ENCODE data around the gene PTK6.

PTK6 gene

GRCh38 chr20:63536997-63537524 is at the start of gene PTK6:
TSS of gene PTK6 (minus strand) at chr20:63537376. CDS start at chr20:63537314, 62 bp downstream.
- TF ChIP-seq CSRNP3 (CRISPR knock-in tag; IDR thresholded peaks at IDR 0.05), result no peak
- no peak for TF ChIP-seq BACH2 (CRISPR knock-in tag; IDR thresholded peaks at IDR 0.05; ENCODE audit: borderline replicate concordance)
- TF ChIP-seq CSDC2 (CRISPR knock-in tag; IDR thresholded peaks at IDR 0.05), result no peak
- no peak for TF ChIP-seq ZNF565 (CRISPR knock-in tag; conservative IDR thresholded peaks at IDR 0.05; ENCODE audit: low read depth)
- no peak for TF ChIP-seq ZFP3 (CRISPR knock-in tag; IDR thresholded peaks at IDR 0.05)
- TF ChIP-seq ZC3H10 (CRISPR knock-in tag; IDR thresholded peaks at IDR 0.05), result no peak
- TF ChIP-seq ZFP30 (CRISPR knock-in tag; IDR thresholded peaks at IDR 0.05), result no peak
- ATAC-seq, result no peak; the same call in 2 of the 3 replicates

DNA sequence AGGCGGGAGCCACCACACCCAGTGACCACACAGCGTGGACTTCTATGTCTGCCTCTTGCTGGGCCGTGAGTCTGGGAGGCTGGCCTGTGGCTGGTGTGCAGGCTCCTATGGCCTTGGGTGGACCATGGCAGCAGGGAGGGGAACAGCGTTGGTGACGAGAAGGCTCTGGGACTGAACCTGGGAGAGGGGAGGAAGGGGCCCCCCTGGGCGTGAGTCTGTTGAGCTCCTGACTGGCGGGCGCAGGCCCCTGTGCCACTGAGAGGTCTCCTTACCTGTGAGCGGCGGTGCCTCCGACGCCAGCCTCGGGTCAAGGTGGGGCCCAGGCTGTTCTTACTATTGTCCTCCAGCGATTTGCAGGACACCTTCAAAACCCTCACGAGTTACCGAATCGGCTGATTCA is 49.6 kb upstream of the PTK6 start:
- no peak for ATAC-seq
- TF ChIP-seq CSRNP3 (CRISPR knock-in tag; IDR thresholded peaks at IDR 0.05) (no peak), GLIS3 (CRISPR knock-in tag; IDR thresholded peaks at IDR 0.05) (no peak), TOX (CRISPR knock-in tag; IDR thresholded peaks at IDR 0.05; ENCODE audit: borderline replicate concordance) (no peak), OSR1 (CRISPR knock-in tag; IDR thresholded peaks at IDR 0.05) (no peak), PATZ1 (CRISPR knock-in tag; IDR thresholded peaks at IDR 0.05; ENCODE audit: borderline replicate concordance) (no peak), PPARA (CRISPR knock-in tag; IDR thresholded peaks at IDR 0.05; ENCODE audit: borderline replicate concordance) (no peak), BACH2 (CRISPR knock-in tag; IDR thresholded peaks at IDR 0.05; ENCODE audit: borderline replicate concordance) (no peak), ZNF565 (CRISPR knock-in tag; conservative IDR thresholded peaks at IDR 0.05; ENCODE audit: low read depth) (no peak), ISL1 (CRISPR knock-in tag; IDR thresholded peaks at IDR 0.05) (no peak), ESRRG (CRISPR knock-in tag; IDR thresholded peaks at IDR 0.05) (no peak), RARB (CRISPR knock-in tag; IDR thresholded peaks at IDR 0.05) (no peak), ZFP3 (CRISPR knock-in tag; IDR thresholded peaks at IDR 0.05) (no peak), ARNTL (CRISPR knock-in tag; IDR thresholded peaks at IDR 0.05; ENCODE audit: borderline replicate concordance, low read depth) (no peak), POU6F1 (CRISPR knock-in tag; IDR thresholded peaks at IDR 0.05; ENCODE audit: borderline replicate concordance, low read depth) (no peak)
- TF ChIP-seq, protein P1, sequence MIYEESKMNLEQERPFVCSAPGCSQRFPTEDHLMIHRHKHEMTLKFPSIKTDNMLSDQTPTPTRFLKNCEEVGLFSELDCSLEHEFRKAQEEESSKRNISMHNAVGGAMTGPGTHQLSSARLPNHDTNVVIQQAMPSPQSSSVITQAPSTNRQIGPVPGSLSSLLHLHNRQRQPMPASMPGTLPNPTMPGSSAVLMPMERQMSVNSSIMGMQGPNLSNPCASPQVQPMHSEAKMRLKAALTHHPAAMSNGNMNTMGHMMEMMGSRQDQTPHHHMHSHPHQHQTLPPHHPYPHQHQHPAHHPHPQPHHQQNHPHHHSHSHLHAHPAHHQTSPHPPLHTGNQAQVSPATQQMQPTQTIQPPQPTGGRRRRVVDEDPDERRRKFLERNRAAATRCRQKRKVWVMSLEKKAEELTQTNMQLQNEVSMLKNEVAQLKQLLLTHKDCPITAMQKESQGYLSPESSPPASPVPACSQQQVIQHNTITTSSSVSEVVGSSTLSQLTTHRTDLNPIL (CRISPR knock-in tag; IDR thresholded peaks at IDR 0.05; ENCODE audit: low read depth), result no peak

DNA sequence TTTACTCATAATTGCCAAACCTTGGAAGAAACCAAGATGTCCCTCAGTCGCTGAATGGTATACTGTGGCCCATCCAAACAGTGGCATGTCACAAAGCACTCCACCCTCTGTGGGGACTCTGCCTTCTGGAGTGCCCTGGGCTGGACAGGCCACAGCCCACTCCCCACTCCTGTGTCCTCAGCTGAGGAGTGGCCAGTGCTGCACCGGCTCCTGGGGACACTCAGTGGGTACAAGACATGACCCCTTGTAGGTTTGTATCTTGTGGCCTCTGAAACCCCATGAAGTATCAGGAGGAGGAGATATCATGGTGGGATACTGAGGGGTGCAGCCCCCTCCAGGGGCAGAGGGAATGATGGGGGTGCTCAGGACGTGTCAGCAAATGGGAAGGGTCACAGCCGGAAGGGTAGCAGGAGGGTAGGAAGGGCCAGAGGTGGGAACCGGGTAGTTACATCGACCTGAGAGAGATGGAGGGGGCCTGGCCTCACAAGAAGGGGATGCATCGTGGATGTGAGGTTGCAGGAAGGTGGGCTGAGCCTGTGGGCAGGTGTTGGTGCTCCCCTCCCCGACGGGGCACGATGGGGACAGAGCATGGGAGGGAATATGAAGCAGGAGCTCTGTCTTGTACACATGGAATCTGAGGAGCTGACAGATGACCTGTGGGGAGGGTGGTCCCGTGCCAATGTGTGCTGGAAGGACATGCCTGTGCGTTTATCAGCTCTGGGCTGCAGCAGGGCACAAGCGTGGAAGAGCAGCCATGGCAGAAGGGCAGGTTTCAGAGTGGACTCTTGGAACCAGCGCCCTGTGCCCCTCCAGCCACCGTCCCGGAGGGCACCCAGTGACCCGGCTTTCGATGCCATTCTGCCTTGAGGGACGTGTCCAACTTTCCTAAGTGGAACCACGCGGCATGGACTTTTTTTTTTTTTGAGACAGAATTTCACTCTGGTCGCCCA is 48.7 kb upstream of the PTK6 start:
- TF ChIP-seq ZNF70 (CRISPR knock-in tag; IDR thresholded peaks at IDR 0.05) (no peak), ZFP3 (CRISPR knock-in tag; IDR thresholded peaks at IDR 0.05) (no peak), CSDC2 (CRISPR knock-in tag; IDR thresholded peaks at IDR 0.05) (no peak), POU6F1 (CRISPR knock-in tag; IDR thresholded peaks at IDR 0.05; ENCODE audit: borderline replicate concordance, low read depth) (no peak), TOX (CRISPR knock-in tag; IDR thresholded peaks at IDR 0.05; ENCODE audit: borderline replicate concordance) (no peak), TSHZ2 (CRISPR knock-in tag; IDR thresholded peaks at IDR 0.05) (no peak), ARNTL (CRISPR knock-in tag; IDR thresholded peaks at IDR 0.05; ENCODE audit: borderline replicate concordance, low read depth) (no peak), TCF4 (CRISPR knock-in tag; IDR thresholded peaks at IDR 0.05; ENCODE audit: borderline replicate concordance) (no peak), GLIS3 (CRISPR knock-in tag; IDR thresholded peaks at IDR 0.05) (no peak), ZNF565 (CRISPR knock-in tag; conservative IDR thresholded peaks at IDR 0.05; ENCODE audit: low read depth) (no peak)

More for the DNA sequence above, 48.7 kb upstream of the PTK6 start:
- no peak for ATAC-seq
